ENCODE data around the gene SMS.
"Not testable (repeated sequence)": the region's sequence is repeated elsewhere in the genome, so short reads cannot be mapped to it uniquely, and the experiment has no call there.

SMS gene

GRCh38 chrX:21950557-21950956 is 10.0 kb downstream of the SMS start:
- not testable (repeated sequence) for DNase-seq (ENCODE audit: low spot score)

GRCh38 chrX:21952624-21953023 is 12.1 kb downstream of the SMS start:
- DNase-seq (ENCODE audit: low spot score), result no peak

- DNase-seq (ENCODE audit: low spot score), result not testable (repeated sequence)
Observed at GRCh38 chrX:21953195-21953830, 12.8 kb downstream of the SMS start.

GRCh38 chrX:21955403-21956189 is 15.1 kb downstream of the SMS start:
- no peak for DNase-seq (ENCODE audit: low spot score)

- DNase-seq (ENCODE audit: low spot score), result no peak
Observed at GRCh38 chrX:21956783-21957182, 16.3 kb downstream of the SMS start.

GRCh38 chrX:21958187-21958586 is 17.7 kb downstream of the SMS start:
- no peak for DNase-seq (ENCODE audit: low spot score)

GRCh38 chrX:21958916-21959315 is 18.4 kb downstream of the SMS start:
- no peak for DNase-seq (ENCODE audit: low spot score)

GRCh38 chrX:21959362-21960051 is 19.0 kb downstream of the SMS start:
- DNase-seq (ENCODE audit: low spot score), result peak; percentile 17

GRCh38 chrX:21960569-21961541 is 20.3 kb downstream of the SMS start:
- DNase-seq (ENCODE audit: low spot score), result no peak

- no peak for DNase-seq (ENCODE audit: low spot score)
Observed at GRCh38 chrX:21962361-21962760, 21.9 kb downstream of the SMS start.

GRCh38 chrX:21963269-21963668 is 22.8 kb downstream of the SMS start:
- DNase-seq (ENCODE audit: low spot score), result no peak

GRCh38 chrX:21963731-21964405 is 23.4 kb downstream of the SMS start:
- no peak for DNase-seq (ENCODE audit: low spot score)

GRCh38 chrX:21966866-21967265 is 26.4 kb downstream of the SMS start:
- DNase-seq (ENCODE audit: low spot score), result no peak

- no peak for DNase-seq (ENCODE audit: low spot score)
Observed at GRCh38 chrX:21968333-21968732, 27.8 kb downstream of the SMS start.

- DNase-seq (ENCODE audit: low spot score), result no peak
Observed at GRCh38 chrX:21970326-21970725, 29.8 kb downstream of the SMS start.

GRCh38 chrX:21972046-21972445 is 31.5 kb downstream of the SMS start:
- no peak for DNase-seq (ENCODE audit: low spot score)

GRCh38 chrX:21972721-21973120 is 32.2 kb downstream of the SMS start:
- no peak for DNase-seq (ENCODE audit: low spot score)

- no peak for DNase-seq (ENCODE audit: low spot score)
Observed at GRCh38 chrX:21973321-21974010, 33.0 kb downstream of the SMS start.

GRCh38 chrX:21974011-21974385 is 33.5 kb downstream of the SMS start:
- DNase-seq (ENCODE audit: low spot score), result no peak

GRCh38 chrX:21975242-21975641 is 34.7 kb downstream of the SMS start:
- no peak for DNase-seq (ENCODE audit: low spot score)
